PC-3 (cell line): ENCODE data around the gene CLMN. TPM values are rescaled to one million over a fixed set of nuclear protein-coding genes. Genes with fewer than 3 reads are reported as not detected.

ENCODE experiments used
- ATAC-seq: fragments of 200-7000 bp; cut with Tn5 transposase; 2 replicates; pipeline ENCODE4 v1.9.1; 2020; ENCODE audit warnings: mild to moderate bottlenecking, moderate library complexity
- BruUV-seq: library from RNA; stranded (reverse); fragments of 400-500 nt; replicated peaks from 2 replicates; lab custom pipeline; 2021; lab: Mats Ljungman, UMichigan
- CTCF ChIA-PET: fragments of 300-600 bp; sonication (Branson Sonifier 250); formaldehyde crosslinking; loops from one replicate; lab custom pipeline; 2022; ENCODE audit warnings: antibody characterized with exemption; lab: Charles Lee
- POLR2A ChIA-PET: fragments of 300-600 bp; sonication (Branson Sonifier 250); formaldehyde crosslinking; loops from one replicate; lab custom pipeline; 2022; ENCODE audit warnings: antibody characterized with exemption; ENCODE audit not compliant: unreplicated experiment; lab: Charles Lee
- DNase-seq: peaks from one replicate; pipeline ENCODE4 v3.0.0-alpha.2; 2015
- H2AFZ ChIP-seq: fragments of 300-600 bp; sonication (generic); 2 replicates; pipeline ENCODE4 v1.6.0; 2016; ENCODE audit warnings: antibody characterized with exemption, low read length
- H3F3A ChIP-seq: fragments of 300-600 bp; sonication (generic); one replicate; pipeline ENCODE4 v1.6.0; 2017; ENCODE audit warnings: antibody characterized with exemption, low read length, control low read depth, mild to moderate bottlenecking; ENCODE audit not compliant: unreplicated experiment
- H3K27ac ChIP-seq: fragments of 300-600 bp; sonication (generic); 2 replicates; pipeline ENCODE4 v1.5.1; 2016; ENCODE audit warnings: mild to moderate bottlenecking, low read length
- H3K27me3 ChIP-seq: fragments of 300-600 bp; sonication (generic); 2 replicates; pipeline ENCODE4 v1.6.1; 2016; ENCODE audit warnings: low read length, mixed read lengths
- H3K36me3 ChIP-seq: fragments of 300-600 bp; sonication (generic); 2 replicates; pipeline ENCODE4 v1.6.1; 2016; ENCODE audit warnings: low read depth, mixed run types, low read length, mixed read lengths
- H3K4me1 ChIP-seq: fragments of 300-600 bp; sonication (generic); 2 replicates; pipeline ENCODE4 v1.5.1; 2016; ENCODE audit warnings: low read length; ENCODE audit not compliant: insufficient read depth
- H3K4me2 ChIP-seq: fragments of 300-600 bp; sonication (generic); 2 replicates; pipeline ENCODE4 v1.6.0; 2016; ENCODE audit warnings: low read length
- H3K4me3 ChIP-seq: fragments of 300-600 bp; sonication (generic); 2 replicates; pipeline ENCODE4 v1.5.1; 2016; ENCODE audit warnings: mild to moderate bottlenecking, low read length, mixed read lengths
- H3K79me2 ChIP-seq: fragments of 300-600 bp; sonication (generic); 2 replicates; pipeline ENCODE4 v1.6.1; 2017; ENCODE audit warnings: low read length, mixed read lengths
- H3K9ac ChIP-seq: fragments of 300-600 bp; sonication (generic); 2 replicates; pipeline ENCODE4 v1.6.0; 2016; ENCODE audit warnings: mild to moderate bottlenecking, low read length
- H3K9me2 ChIP-seq: fragments of 300-600 bp; sonication (generic); replicated peaks from 2 replicates; pipeline ENCODE4 v1.6.1; 2016; ENCODE audit warnings: mixed run types, low read length, mixed read lengths
- H3K9me3 ChIP-seq: fragments of 300-600 bp; sonication (generic); 2 replicates; pipeline ENCODE4 v1.6.1; 2016; ENCODE audit warnings: low read length, mixed read lengths
- H4K20me1 ChIP-seq: fragments of 300-600 bp; sonication (generic); 2 replicates; pipeline ENCODE4 v1.6.1; 2016; ENCODE audit warnings: low read length, mixed read lengths
- CTCF ChIP-seq: fragments of 300-600 bp; sonication (generic); conservative IDR thresholded peaks from 2 replicates; pipeline ENCODE4 v1.5.1; 2017; ENCODE audit warnings: antibody characterized with exemption, low read depth, mild to moderate bottlenecking, low read length
- EZH2 ChIP-seq: fragments of 300-600 bp; sonication (generic); IDR thresholded peaks from one replicate; pipeline ENCODE4 v1.6.1; 2017; ENCODE audit warnings: antibody characterized with exemption, mild to moderate bottlenecking, low read length; ENCODE audit not compliant: unreplicated experiment
- EZH2phosphoT487 ChIP-seq: fragments of 300-600 bp; sonication (generic); IDR thresholded peaks from 2 replicates; pipeline ENCODE4 v1.6.1; 2018; ENCODE audit warnings: mild to moderate bottlenecking, antibody characterized with exemption, low read length, borderline replicate concordance
- intact Hi-C: fragments of 100-400 bp; cut with micrococcal nuclease; formaldehyde crosslinking; loops from 2 replicates; pipeline ENCODE4 v1.9.0; 2023
- total RNA-seq: library from RNA; depleted of rRNA; stranded (reverse); fragments of >200 nt; gene quantifications from 2 replicates; pipeline ENCODE4 v1.2.3, GENCODE V29; 2014

The CLMN gene
- total RNA-seq, 1 experiment from 2014 or later: 3.5 TPM

- no peaks in the 10 kb centered on the region for H3K79me2 ChIP-seq
- POLR2A ChIA-PET: no interaction called here
- H3F3A ChIP-seq: no peaks in the 10 kb centered on the region
- intact Hi-C loops: no loop called here
- no peak overlapping the region for H3K4me3 ChIP-seq
- no peaks in the 10 kb centered on the region for H3K4me1 ChIP-seq
- no peaks in the 10 kb centered on the region for H4K20me1 ChIP-seq
- no peak for DNase-seq
- H3K9ac ChIP-seq: no peak overlapping the region
- TF ChIP-seq EZH2phosphoT487 (no peak), EZH2 (no peak), CTCF (no peak)
- H3K9me2 ChIP-seq: no peaks in the 10 kb centered on the region
- no TSS peak for BruUV-seq
- no peak overlapping the region for H3K27ac ChIP-seq
- no peaks in the 10 kb centered on the region for H3K36me3 ChIP-seq
- no peak overlapping the region for H3K4me2 ChIP-seq
- H2AFZ ChIP-seq: no peak overlapping the region
- ATAC-seq: no peak
- CTCF ChIA-PET: no interaction called here
- no peaks in the 10 kb centered on the region for H3K9me3 ChIP-seq
- no peaks in the 10 kb centered on the region for H3K27me3 ChIP-seq
Observed at GRCh38 chr14:95185033-95185766, 134.5 kb downstream of the CLMN start.

- no peak overlapping the region for H3K9ac ChIP-seq
- no peaks in the 10 kb centered on the region for H3F3A ChIP-seq
- H3K9me2 ChIP-seq: no peaks in the 10 kb centered on the region
- H2AFZ ChIP-seq: no peak overlapping the region
- POLR2A ChIA-PET: no interaction called here
- DNase-seq (no peak), ATAC-seq (no peak)
- H3K27me3 ChIP-seq: no peaks in the 10 kb centered on the region
- BruUV-seq: no TSS peak
- no peak overlapping the region for H3K4me3 ChIP-seq
- H3K9me3 ChIP-seq: no peaks in the 10 kb centered on the region
- H3K4me2 ChIP-seq: no peak overlapping the region
- H3K79me2 ChIP-seq: no peaks in the 10 kb centered on the region
- H3K36me3 ChIP-seq: no peaks in the 10 kb centered on the region
- intact Hi-C loops: no loop called here
- TF ChIP-seq CTCF (no peak), EZH2phosphoT487 (no peak), EZH2 (no peak)
- no peak overlapping the region for H3K27ac ChIP-seq
- CTCF ChIA-PET: no interaction called here
- H4K20me1 ChIP-seq: no peaks in the 10 kb centered on the region
- H3K4me1 ChIP-seq: no peaks in the 10 kb centered on the region
Observed at GRCh38 chr14:95184413-95184790, 135.3 kb downstream of the CLMN start.

GRCh38 chr14:95183532-95184412, 135.9 kb downstream of the CLMN start:
- no peaks in the 10 kb centered on the region for H3K4me1 ChIP-seq
- no peaks in the 10 kb centered on the region for H3F3A ChIP-seq
- ChIA-PET POLR2A (no interaction called here), CTCF (no interaction called here)
- DNase-seq (no peak), ATAC-seq (no peak)
- no peak for TF ChIP-seq EZH2
- TF ChIP-seq CTCF: no peak
- no peak for TF ChIP-seq EZH2phosphoT487
- no peaks in the 10 kb centered on the region for H3K79me2 ChIP-seq
- H3K27ac ChIP-seq: no peak overlapping the region
- H3K9me2 ChIP-seq: no peaks in the 10 kb centered on the region
- no peaks in the 10 kb centered on the region for H3K27me3 ChIP-seq
- no peak overlapping the region for H3K9ac ChIP-seq
- no peaks in the 10 kb centered on the region for H3K36me3 ChIP-seq
- BruUV-seq: no TSS peak
- intact Hi-C loops: no loop called here
- H3K4me2 ChIP-seq: no peak overlapping the region
- H3K9me3 ChIP-seq: no peaks in the 10 kb centered on the region
- H4K20me1 ChIP-seq: no peaks in the 10 kb centered on the region
- no peak overlapping the region for H3K4me3 ChIP-seq
- no peak overlapping the region for H2AFZ ChIP-seq
